H9 (cell line): ENCODE results near the gene PCDH20. TPM values are rescaled to one million over a fixed set of nuclear protein-coding genes. Genes with fewer than 3 reads are reported as not detected.

Experiments used
- DNase-seq: peaks from one replicate; pipeline ENCODE4 v3.0.0-alpha.2; 2017
- H2AFZ ChIP-seq: one replicate; pipeline ENCODE4 v1.6.1; 2013; ENCODE audit warnings: mild to moderate bottlenecking, low read length, control low read depth, moderate library complexity
- H2AK5ac ChIP-seq: 2 replicates; pipeline ENCODE4 v1.6.1; 2013; ENCODE audit warnings: low read length, control low read depth, mixed read lengths; ENCODE audit not compliant: insufficient read length
- H2BK120ac ChIP-seq: one replicate; pipeline ENCODE4 v1.6.1; 2013; ENCODE audit warnings: low read depth, mild to moderate bottlenecking, low read length, control low read depth, inconsistent platforms; ENCODE audit not compliant: poor library complexity, severe bottlenecking
- H2BK12ac ChIP-seq: 2 replicates; pipeline ENCODE4 v1.6.1; 2013; ENCODE audit warnings: low read length, control low read depth, mixed read lengths, low read depth; ENCODE audit not compliant: insufficient read length
- H2BK15ac ChIP-seq: 2 replicates; pipeline ENCODE4 v1.6.1; 2013; ENCODE audit warnings: low read depth, low read length, control low read depth
- H2BK20ac ChIP-seq: one replicate; pipeline ENCODE4 v1.6.1; 2013; ENCODE audit warnings: low read depth, mild to moderate bottlenecking, low read length, control low read depth, inconsistent platforms; ENCODE audit not compliant: poor library complexity, severe bottlenecking
- H2BK5ac ChIP-seq: 2 replicates; pipeline ENCODE4 v1.6.1; 2013; ENCODE audit warnings: low read length, control low read depth, mixed read lengths; ENCODE audit not compliant: insufficient read length
- H3K14ac ChIP-seq: 2 replicates; pipeline ENCODE4 v1.6.1; 2013; ENCODE audit warnings: low read length, control low read depth; ENCODE audit not compliant: insufficient read depth
- H3K18ac ChIP-seq: 2 replicates; pipeline ENCODE4 v1.6.1; 2013; ENCODE audit warnings: low read depth, mild to moderate bottlenecking, mixed read lengths, low read length, control low read depth; ENCODE audit not compliant: insufficient read length
- H3K23ac ChIP-seq: 2 replicates; pipeline ENCODE4 v1.6.1; 2013; ENCODE audit warnings: low read length, control low read depth, mixed read lengths, low read depth; ENCODE audit not compliant: insufficient read length
- H3K23me2 ChIP-seq: 2 replicates; pipeline ENCODE4 v1.6.1; 2013; ENCODE audit warnings: low read depth, mild to moderate bottlenecking, mixed read lengths, low read length, control low read depth; ENCODE audit not compliant: insufficient read length, poor library complexity, severe bottlenecking
- H3K27ac ChIP-seq: 2 replicates; pipeline ENCODE4 v1.5.1; 2013; ENCODE audit warnings: low read length, control low read depth, mixed read lengths, low read depth; ENCODE audit not compliant: insufficient read length
- H3K27me3 ChIP-seq: 2 replicates; pipeline ENCODE4 v1.6.1; 2013; ENCODE audit warnings: low read length, control low read depth, inconsistent platforms; ENCODE audit not compliant: insufficient read depth
- H3K4ac ChIP-seq: 2 replicates; pipeline ENCODE4 v1.6.1; 2013; ENCODE audit warnings: low read depth, mild to moderate bottlenecking, control low read depth, inconsistent platforms, low read length, moderate library complexity
- H3K4me1 ChIP-seq: 2 replicates; pipeline ENCODE4 v1.6.1; 2013; ENCODE audit warnings: low read length, control low read depth, inconsistent platforms; ENCODE audit not compliant: insufficient read depth
- H3K4me2 ChIP-seq: 2 replicates; pipeline ENCODE4 v1.6.1; 2013; ENCODE audit warnings: low read length, control low read depth, mixed read lengths; ENCODE audit not compliant: insufficient read length, insufficient read depth
- H3K56ac ChIP-seq: 2 replicates; pipeline ENCODE4 v1.6.1; 2013; ENCODE audit warnings: low read depth, mild to moderate bottlenecking, mixed read lengths, low read length, control low read depth; ENCODE audit not compliant: insufficient read length
- H3K79me1 ChIP-seq: 2 replicates; pipeline ENCODE4 v1.6.1; 2013; ENCODE audit warnings: low read depth, mild to moderate bottlenecking, moderate library complexity, low read length, control low read depth, inconsistent platforms; ENCODE audit not compliant: insufficient read depth, poor library complexity, severe bottlenecking
- H3K79me2 ChIP-seq: 2 replicates; pipeline ENCODE4 v1.6.1; 2013; ENCODE audit warnings: low read length, control low read depth, inconsistent platforms; ENCODE audit not compliant: insufficient read depth
- H3K9ac ChIP-seq: 2 replicates; pipeline ENCODE4 v1.6.1; 2013; ENCODE audit warnings: low read length, control low read depth, mixed read lengths; ENCODE audit not compliant: insufficient read length; ENCODE audit errors: extremely low read depth
- H3K9me3 ChIP-seq: one replicate; pipeline ENCODE4 v1.6.1; 2013; ENCODE audit warnings: low read depth, low read length, inconsistent platforms; ENCODE audit not compliant: control insufficient read depth
- H3T11ph ChIP-seq: one replicate; pipeline ENCODE4 v1.6.1; 2013; ENCODE audit warnings: mild to moderate bottlenecking, low read length, control low read depth, inconsistent platforms
- H4K20me1 ChIP-seq: one replicate; pipeline ENCODE4 v1.6.1; 2013; ENCODE audit not compliant: control insufficient read depth, insufficient read length, insufficient read depth
- H4K5ac ChIP-seq: 2 replicates; pipeline ENCODE4 v1.6.1; 2013; ENCODE audit warnings: low read depth, mild to moderate bottlenecking, mixed read lengths, low read length, control low read depth; ENCODE audit not compliant: insufficient read length
- H4K8ac ChIP-seq: replicated peaks from 2 replicates; pipeline ENCODE4 v1.6.1; 2013; ENCODE audit warnings: low read length, control low read depth, mixed read lengths, low read depth; ENCODE audit not compliant: insufficient read length
- H4K91ac ChIP-seq: 2 replicates; pipeline ENCODE4 v1.6.1; 2013; ENCODE audit warnings: low read depth, mild to moderate bottlenecking, moderate library complexity, mixed read lengths, low read length, control low read depth; ENCODE audit not compliant: insufficient read length
- H3K27ac Mint-ChIP-seq, 3 experiments: 2 replicates in 2 of 3; 3 replicates in 1 of 3; pipeline ENCODE4 v1.8.0; 2020 to 2021; ENCODE audit warnings: mixed read lengths in 3 of 3, mild to moderate bottlenecking in 1 of 3, moderate library complexity in 1 of 3
- H3K27me3 Mint-ChIP-seq: 2 replicates; pipeline ENCODE4 v1.8.0; 2021; ENCODE audit warnings: low read depth, mild to moderate bottlenecking, moderate library complexity, mixed read lengths
- H3K36me3 Mint-ChIP-seq, 3 experiments: 2 replicates in 2 of 3; 3 replicates in 1 of 3; pipeline ENCODE4 v1.8.0; 2020 to 2021; ENCODE audit warnings: low read depth in 3 of 3, mixed read lengths in 3 of 3; ENCODE audit not compliant: insufficient read depth in 1 of 3
- H3K4me1 Mint-ChIP-seq, 2 experiments: 2 replicates each; pipeline ENCODE4 v1.8.0; 2020; ENCODE audit warnings: mixed read lengths in 2 of 2
- H3K4me3 Mint-ChIP-seq, 2 experiments: 2 replicates in 1 of 2; 3 replicates in 1 of 2; pipeline ENCODE4 v1.8.0; 2020 to 2021; ENCODE audit warnings: mild to moderate bottlenecking in 2 of 2, mixed read lengths in 2 of 2, moderate library complexity in 1 of 2
- H3K9me3 Mint-ChIP-seq, 2 experiments: 2 replicates in 1 of 2; 3 replicates in 1 of 2; pipeline ENCODE4 v1.8.0; 2020; ENCODE audit warnings: mild to moderate bottlenecking in 2 of 2, mixed read lengths in 2 of 2, moderate library complexity in 1 of 2
- CTCF ChIP-seq: fragments of 200-600 bp; sonication (generic); conservative IDR thresholded peaks from 3 replicates; pipeline ENCODE4 v1.8.0; 2021; ENCODE audit warnings: antibody characterized with exemption, mild to moderate bottlenecking
- WGBS: extraction: QIAGEN DNeasy Blood & Tissue Kit; methylation state at CpG from one replicate; pipeline ENCODE4 v1.1.7; 2013; ENCODE audit warnings: missing lambda C conversion rate, low lambda C conversion rate, mixed read lengths; ENCODE audit not compliant: insufficient read length; ENCODE audit errors: extremely low coverage; 5-methylcytosine and 5-hydroxymethylcytosine counted together
- total RNA-seq: library from RNA; stranded (reverse); gene quantifications from 2 replicates; pipeline ENCODE4 v1.2.1, GENCODE V29; 2021

PCDH20 gene
- total RNA-seq, 1 experiment from 2014 or later, result 0.33 TPM

GRCh38 chr13:61463024-61463423 lies 47.4 kb upstream of the PCDH20 start:
- Histone ChIP-seq H3K23me2 (no peaks in the 10 kb centered on the region), H4K91ac (no peak overlapping the region), H3K27ac (no peak overlapping the region), H2BK12ac (no peak overlapping the region), H2AFZ (no peak overlapping the region), H3K9me3 (no peaks in the 10 kb centered on the region), H2BK15ac (no peak overlapping the region), H3K79me1 (no peaks in the 10 kb centered on the region), H2AK5ac (no peak overlapping the region), H3K4ac (no peak overlapping the region), H3K4me2 (no peak overlapping the region), H3K27me3 (no peaks in the 10 kb centered on the region), H2BK120ac (no peak overlapping the region), H3T11ph (no peak overlapping the region), H4K5ac (no peak overlapping the region), H3K18ac (no peak overlapping the region), H4K8ac (no peak overlapping the region), H3K23ac (no peak overlapping the region), H2BK20ac (no peak overlapping the region), H2BK5ac (no peak overlapping the region), H3K56ac (no peak overlapping the region), H3K4me1 (no peaks in the 10 kb centered on the region), H4K20me1 (no peaks in the 10 kb centered on the region), H3K9ac (no peak overlapping the region), H3K79me2 (no peaks in the 10 kb centered on the region), H3K14ac (no peak overlapping the region)
- no peak overlapping the region for H3K27ac Mint-ChIP-seq
- no CpG with 5 or more reads among the region's 1 CpG for WGBS
- TF ChIP-seq CTCF, result no peak
- H3K36me3 Mint-ChIP-seq, result no peaks in the 10 kb centered on the region
- H3K4me1 Mint-ChIP-seq, result no peaks in the 10 kb centered on the region
- H3K27me3 Mint-ChIP-seq, result no peaks in the 10 kb centered on the region
- no peak for DNase-seq
- no peaks in the 10 kb centered on the region for H3K9me3 Mint-ChIP-seq
- H3K4me3 Mint-ChIP-seq, result no peak overlapping the region
